Ishikawa (cell line): ENCODE data around the gene LYST.

Experiments
- CEBPB ChIP-seq: IDR thresholded peaks from 2 replicates; pipeline ENCODE4 v1.6.1; 2012
- CREB1 ChIP-seq: IDR thresholded peaks from 2 replicates; pipeline ENCODE4 v1.6.1; 2012; ENCODE audit warnings: low read depth
- EGR1 ChIP-seq: IDR thresholded peaks from 2 replicates; pipeline ENCODE4 v1.6.1; 2012
- EP300 ChIP-seq: IDR thresholded peaks from 2 replicates; pipeline ENCODE4 v1.6.1; 2012; ENCODE audit warnings: borderline replicate concordance
- FOXM1 ChIP-seq: IDR thresholded peaks from 2 replicates; pipeline ENCODE4 v1.6.1; 2012; ENCODE audit warnings: low read depth, borderline replicate concordance
- NFIC ChIP-seq: IDR thresholded peaks from 2 replicates; pipeline ENCODE4 v1.6.1; 2012
- RAD21 ChIP-seq: IDR thresholded peaks from 2 replicates; pipeline ENCODE4 v1.6.1; 2012; ENCODE audit warnings: low read depth
- TAF1 ChIP-seq: IDR thresholded peaks from 2 replicates; pipeline ENCODE4 v1.6.1; 2012; ENCODE audit warnings: low read depth, mild to moderate bottlenecking
- TCF12 ChIP-seq: IDR thresholded peaks from 2 replicates; pipeline ENCODE4 v1.6.1; 2012; ENCODE audit warnings: low read depth
- TEAD4 ChIP-seq: IDR thresholded peaks from 2 replicates; pipeline ENCODE4 v1.6.1; 2012
- YY1 ChIP-seq: IDR thresholded peaks from 2 replicates; pipeline ENCODE4 v1.6.1; 2012; ENCODE audit warnings: low read depth
- ZBTB7A ChIP-seq: IDR thresholded peaks from 2 replicates; pipeline ENCODE4 v1.6.1; 2012; ENCODE audit warnings: low read depth
- TF ChIP-seq, protein P1 (sequence below): IDR thresholded peaks from 2 replicates; pipeline ENCODE4 v1.6.1; 2012; ENCODE audit warnings: low read depth, mild to moderate bottlenecking
- TF ChIP-seq, protein P2 (sequence below): IDR thresholded peaks from 2 replicates; pipeline ENCODE4 v1.6.1; 2012

DNA sequence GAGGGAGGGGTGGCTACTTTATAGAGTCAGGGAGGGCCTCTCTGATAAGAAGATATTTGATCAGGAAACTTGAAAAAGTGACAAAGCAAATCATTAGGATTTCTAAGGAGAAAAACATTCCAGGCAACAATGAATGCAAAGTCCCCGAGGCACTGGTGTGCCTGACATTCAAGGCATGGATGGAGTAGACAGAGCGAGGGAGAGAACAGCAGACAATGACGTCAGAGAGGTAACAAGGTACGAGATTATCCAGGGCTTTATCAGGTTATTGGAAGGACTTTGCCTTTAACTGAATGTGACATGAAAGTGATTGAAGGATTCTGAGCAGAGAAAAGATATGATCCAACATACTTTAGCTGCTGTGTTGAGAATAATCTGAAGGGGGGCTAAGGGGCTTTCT is 144.7 kb downstream of the LYST start:
- TF ChIP-seq, protein P1, sequence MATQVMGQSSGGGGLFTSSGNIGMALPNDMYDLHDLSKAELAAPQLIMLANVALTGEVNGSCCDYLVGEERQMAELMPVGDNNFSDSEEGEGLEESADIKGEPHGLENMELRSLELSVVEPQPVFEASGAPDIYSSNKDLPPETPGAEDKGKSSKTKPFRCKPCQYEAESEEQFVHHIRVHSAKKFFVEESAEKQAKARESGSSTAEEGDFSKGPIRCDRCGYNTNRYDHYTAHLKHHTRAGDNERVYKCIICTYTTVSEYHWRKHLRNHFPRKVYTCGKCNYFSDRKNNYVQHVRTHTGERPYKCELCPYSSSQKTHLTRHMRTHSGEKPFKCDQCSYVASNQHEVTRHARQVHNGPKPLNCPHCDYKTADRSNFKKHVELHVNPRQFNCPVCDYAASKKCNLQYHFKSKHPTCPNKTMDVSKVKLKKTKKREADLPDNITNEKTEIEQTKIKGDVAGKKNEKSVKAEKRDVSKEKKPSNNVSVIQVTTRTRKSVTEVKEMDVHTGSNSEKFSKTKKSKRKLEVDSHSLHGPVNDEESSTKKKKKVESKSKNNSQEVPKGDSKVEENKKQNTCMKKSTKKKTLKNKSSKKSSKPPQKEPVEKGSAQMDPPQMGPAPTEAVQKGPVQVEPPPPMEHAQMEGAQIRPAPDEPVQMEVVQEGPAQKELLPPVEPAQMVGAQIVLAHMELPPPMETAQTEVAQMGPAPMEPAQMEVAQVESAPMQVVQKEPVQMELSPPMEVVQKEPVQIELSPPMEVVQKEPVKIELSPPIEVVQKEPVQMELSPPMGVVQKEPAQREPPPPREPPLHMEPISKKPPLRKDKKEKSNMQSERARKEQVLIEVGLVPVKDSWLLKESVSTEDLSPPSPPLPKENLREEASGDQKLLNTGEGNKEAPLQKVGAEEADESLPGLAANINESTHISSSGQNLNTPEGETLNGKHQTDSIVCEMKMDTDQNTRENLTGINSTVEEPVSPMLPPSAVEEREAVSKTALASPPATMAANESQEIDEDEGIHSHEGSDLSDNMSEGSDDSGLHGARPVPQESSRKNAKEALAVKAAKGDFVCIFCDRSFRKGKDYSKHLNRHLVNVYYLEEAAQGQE, result no peak
- TF ChIP-seq, protein P2, sequence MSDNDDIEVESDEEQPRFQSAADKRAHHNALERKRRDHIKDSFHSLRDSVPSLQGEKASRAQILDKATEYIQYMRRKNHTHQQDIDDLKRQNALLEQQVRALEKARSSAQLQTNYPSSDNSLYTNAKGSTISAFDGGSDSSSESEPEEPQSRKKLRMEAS, result no peak
- TF ChIP-seq NFIC, result no peak
- TF ChIP-seq CEBPB, result no peak
- TF ChIP-seq EGR1, result no peak
- no peak for TF ChIP-seq TCF12
- no peak for TF ChIP-seq RAD21
- TF ChIP-seq TAF1, result no peak
- no peak for TF ChIP-seq EP300
- no peak for TF ChIP-seq FOXM1
- no peak for TF ChIP-seq TEAD4
- TF ChIP-seq YY1, result no peak
- no peak for TF ChIP-seq CREB1
- TF ChIP-seq ZBTB7A, result no peak
